Hepatocyte (in vitro differentiated cells): ENCODE results near the gene COL4A2.

ENCODE experiments used
- CTCF ChIP-seq: fragments of 200-600 bp; sonication (generic); IDR thresholded peaks from 2 replicates; pipeline ENCODE4 v1.5.1; 2016; ENCODE audit warnings: antibody characterized with exemption, mild to moderate bottlenecking; ENCODE audit not compliant: poor library complexity
- EZH2 ChIP-seq: fragments of 200-600 bp; sonication (generic); IDR thresholded peaks from 2 replicates; pipeline ENCODE4 v1.6.1; 2016; ENCODE audit warnings: antibody characterized with exemption, mild to moderate bottlenecking, borderline replicate concordance
- EZH2phosphoT487 ChIP-seq: fragments of 200-600 bp; sonication (generic); IDR thresholded peaks from one replicate; pipeline ENCODE4 v1.6.1; 2018; ENCODE audit warnings: antibody characterized with exemption, mild to moderate bottlenecking, low read depth, moderate library complexity; ENCODE audit not compliant: unreplicated experiment, severe bottlenecking

GRCh38 chr13:110491869-110492678 lies 185.0 kb downstream of the COL4A2 start:
- TF ChIP-seq EZH2 (no peak), CTCF (no peak), EZH2phosphoT487 (no peak)
